Measurements from ENCODE around the gene SWAP70.

GRCh38 chr11:9741260-9741659, 77.4 kb downstream of the SWAP70 start:
- TF ChIP-seq YY1 (IDR thresholded peaks at IDR 0.05; ENCODE audit: low read depth) (no peak), CEBPB (IDR thresholded peaks at IDR 0.05) (no peak), MAX (IDR thresholded peaks at IDR 0.05) (no peak), EP300 (IDR thresholded peaks at IDR 0.05; ENCODE audit: borderline replicate concordance) (no peak), FOXM1 (IDR thresholded peaks at IDR 0.05; ENCODE audit: borderline replicate concordance, low read depth) (no peak), RAD21 (IDR thresholded peaks at IDR 0.05; ENCODE audit: low read depth) (no peak), TCF12 (IDR thresholded peaks at IDR 0.05; ENCODE audit: low read depth) (no peak)

Measured in Ishikawa (cell line).